Neutrophil (primary cell): ENCODE data around the gene SMAD3.

ENCODE experiments used
- H3K27ac ChIP-seq: fragments of 200-600 bp; sonication (generic); 2 replicates; pipeline ENCODE4 v1.5.1; 2016; ENCODE audit warnings: mild to moderate bottlenecking, moderate library complexity
- H3K27me3 ChIP-seq: fragments of 200-600 bp; sonication (generic); 2 replicates; pipeline ENCODE4 v1.6.0; 2016; ENCODE audit warnings: mild to moderate bottlenecking
- H3K36me3 ChIP-seq: fragments of 200-600 bp; sonication (generic); 2 replicates; pipeline ENCODE4 v1.5.1; 2017
- H3K4me1 ChIP-seq, 2 experiments: fragments of 200-600 bp in 1 of 2; sonication (generic) in 1 of 2; 1 replicate in 1 of 2; 2 replicates in 1 of 2; pipeline versions ENCODE4 v1.5.1 to v1.6.1; 2013 to 2016; ENCODE audit warnings: low read depth in 1 of 2, low read length in 1 of 2, mild to moderate bottlenecking in 1 of 2, moderate library complexity in 1 of 2; ENCODE audit not compliant: control insufficient read depth in 1 of 2, insufficient read depth in 1 of 2
- H3K4me3 ChIP-seq, 2 experiments: fragments of 200-600 bp in 1 of 2; sonication (generic) in 1 of 2; 1 replicate in 1 of 2; 2 replicates in 1 of 2; pipeline ENCODE4 v1.5.1; 2013 to 2016; ENCODE audit warnings: low read depth in 1 of 2, low read length in 1 of 2, mild to moderate bottlenecking in 1 of 2, moderate library complexity in 1 of 2
- H3K9me3 ChIP-seq: fragments of 200-600 bp; sonication (generic); 2 replicates; pipeline ENCODE4 v1.5.1; 2016
- TF ChIP-seq, protein P1 (sequence below): fragments of 200-600 bp; sonication (generic); IDR thresholded peaks from 2 replicates; pipeline ENCODE4 v1.5.1; 2016; ENCODE audit warnings: antibody characterized with exemption

SMAD3 gene

DNA sequence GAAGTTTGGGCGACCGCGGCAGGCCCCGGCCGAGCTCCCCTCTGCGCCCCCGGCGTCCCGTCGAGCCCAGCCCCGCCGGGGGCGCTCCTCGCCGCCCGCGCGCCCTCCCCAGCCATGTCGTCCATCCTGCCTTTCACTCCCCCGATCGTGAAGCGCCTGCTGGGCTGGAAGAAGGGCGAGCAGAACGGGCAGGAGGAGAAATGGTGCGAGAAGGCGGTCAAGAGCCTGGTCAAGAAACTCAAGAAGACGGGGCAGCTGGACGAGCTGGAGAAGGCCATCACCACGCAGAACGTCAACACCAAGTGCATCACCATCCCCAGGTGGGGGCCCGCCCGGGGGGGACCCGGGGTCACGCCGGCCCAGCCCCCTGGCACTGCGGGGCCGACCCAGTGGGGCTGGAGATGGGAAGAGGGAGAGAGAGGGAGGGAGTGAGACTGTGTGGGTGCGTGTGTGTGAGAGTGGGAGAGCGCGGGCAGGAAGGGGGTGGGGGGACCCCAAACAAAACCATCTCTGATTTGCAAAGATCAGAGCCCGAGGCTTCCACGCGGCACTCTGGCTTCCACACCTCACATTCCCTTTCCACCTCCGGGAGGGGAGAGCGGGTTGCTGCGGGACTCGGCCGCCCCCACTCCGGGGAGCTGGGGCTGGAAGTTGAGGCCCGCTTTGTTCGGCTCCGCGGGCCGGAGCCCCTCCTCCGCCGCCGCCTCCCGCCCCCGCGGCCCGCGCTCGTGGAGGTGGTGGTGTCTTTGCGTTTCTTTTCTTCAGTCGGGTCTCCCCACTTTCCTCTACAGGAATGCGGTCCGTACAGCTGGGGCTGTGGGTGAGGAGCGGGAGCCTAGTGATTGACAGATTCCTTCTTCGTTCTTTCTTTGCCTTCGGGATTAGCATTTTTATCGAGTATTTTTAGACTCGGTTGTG, 898 bp downstream of the SMAD3 start:
- H3K36me3 ChIP-seq = no peaks in the 10 kb centered on the region
- peak overlapping the region; percentile 63 to 71 for H3K4me3 ChIP-seq
- TF ChIP-seq, protein P1, sequence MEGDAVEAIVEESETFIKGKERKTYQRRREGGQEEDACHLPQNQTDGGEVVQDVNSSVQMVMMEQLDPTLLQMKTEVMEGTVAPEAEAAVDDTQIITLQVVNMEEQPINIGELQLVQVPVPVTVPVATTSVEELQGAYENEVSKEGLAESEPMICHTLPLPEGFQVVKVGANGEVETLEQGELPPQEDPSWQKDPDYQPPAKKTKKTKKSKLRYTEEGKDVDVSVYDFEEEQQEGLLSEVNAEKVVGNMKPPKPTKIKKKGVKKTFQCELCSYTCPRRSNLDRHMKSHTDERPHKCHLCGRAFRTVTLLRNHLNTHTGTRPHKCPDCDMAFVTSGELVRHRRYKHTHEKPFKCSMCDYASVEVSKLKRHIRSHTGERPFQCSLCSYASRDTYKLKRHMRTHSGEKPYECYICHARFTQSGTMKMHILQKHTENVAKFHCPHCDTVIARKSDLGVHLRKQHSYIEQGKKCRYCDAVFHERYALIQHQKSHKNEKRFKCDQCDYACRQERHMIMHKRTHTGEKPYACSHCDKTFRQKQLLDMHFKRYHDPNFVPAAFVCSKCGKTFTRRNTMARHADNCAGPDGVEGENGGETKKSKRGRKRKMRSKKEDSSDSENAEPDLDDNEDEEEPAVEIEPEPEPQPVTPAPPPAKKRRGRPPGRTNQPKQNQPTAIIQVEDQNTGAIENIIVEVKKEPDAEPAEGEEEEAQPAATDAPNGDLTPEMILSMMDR = no peak
- no peaks in the 10 kb centered on the region for H3K9me3 ChIP-seq
- peaks cover 38% of the 10 kb centered on the region for H3K27me3 ChIP-seq
- no peak overlapping the region for H3K27ac ChIP-seq
- peaks cover 32 to 34% of the 10 kb centered on the region in 2 experiments for H3K4me1 ChIP-seq

DNA sequence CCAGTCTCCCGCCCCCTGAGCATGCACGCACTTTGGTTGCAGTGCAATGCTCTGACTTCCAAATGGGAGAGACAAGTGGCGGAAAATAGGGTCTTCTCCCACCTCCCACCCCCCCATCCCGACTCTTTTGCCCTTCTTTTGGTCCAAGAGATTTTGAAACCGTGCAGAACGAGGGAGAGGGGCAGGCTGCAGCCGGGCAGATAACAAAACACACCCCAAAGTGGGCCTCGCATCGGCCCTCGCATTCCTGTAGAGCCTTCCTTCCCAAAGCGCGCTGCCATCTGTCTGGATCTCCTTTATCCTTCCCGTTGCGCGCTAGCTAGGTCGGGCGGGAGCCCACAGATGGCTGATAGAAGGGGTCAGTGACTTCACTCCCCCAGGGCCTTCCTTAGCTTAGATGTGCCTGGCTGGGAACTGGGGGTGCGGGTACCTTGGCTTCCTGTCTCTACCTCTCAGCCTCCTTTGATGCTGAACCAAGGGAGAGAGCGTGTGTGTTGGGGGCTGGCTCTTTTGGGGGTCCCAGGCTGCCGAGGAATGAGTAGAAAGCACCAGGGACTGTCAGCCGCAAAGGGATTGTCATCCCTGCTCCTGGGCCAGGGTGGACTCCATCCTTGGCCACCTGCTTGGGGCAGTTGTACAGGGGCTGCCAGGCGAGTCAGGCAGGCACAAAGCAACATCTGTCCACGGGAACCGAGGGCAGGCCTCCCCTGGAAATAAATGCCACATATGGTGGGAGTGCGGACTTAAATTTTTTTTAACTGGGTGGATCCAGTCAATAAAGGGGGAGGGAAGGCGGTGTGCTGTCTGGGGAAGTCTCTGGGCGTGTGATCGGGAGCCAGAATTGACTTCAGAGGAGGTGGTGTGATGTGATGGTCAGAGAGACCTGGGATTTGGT, 1.8 kb downstream of the SMAD3 start:
- Histone ChIP-seq H3K27ac (no peak overlapping the region), H3K4me1 (peaks cover 32 to 34% of the 10 kb centered on the region in 2 experiments), H3K9me3 (no peaks in the 10 kb centered on the region), H3K36me3 (no peaks in the 10 kb centered on the region), H3K4me3 (peak overlapping the region; percentile 63 to 71), H3K27me3 (peaks cover 38% of the 10 kb centered on the region)
- TF ChIP-seq, protein P1 = no peak

DNA sequence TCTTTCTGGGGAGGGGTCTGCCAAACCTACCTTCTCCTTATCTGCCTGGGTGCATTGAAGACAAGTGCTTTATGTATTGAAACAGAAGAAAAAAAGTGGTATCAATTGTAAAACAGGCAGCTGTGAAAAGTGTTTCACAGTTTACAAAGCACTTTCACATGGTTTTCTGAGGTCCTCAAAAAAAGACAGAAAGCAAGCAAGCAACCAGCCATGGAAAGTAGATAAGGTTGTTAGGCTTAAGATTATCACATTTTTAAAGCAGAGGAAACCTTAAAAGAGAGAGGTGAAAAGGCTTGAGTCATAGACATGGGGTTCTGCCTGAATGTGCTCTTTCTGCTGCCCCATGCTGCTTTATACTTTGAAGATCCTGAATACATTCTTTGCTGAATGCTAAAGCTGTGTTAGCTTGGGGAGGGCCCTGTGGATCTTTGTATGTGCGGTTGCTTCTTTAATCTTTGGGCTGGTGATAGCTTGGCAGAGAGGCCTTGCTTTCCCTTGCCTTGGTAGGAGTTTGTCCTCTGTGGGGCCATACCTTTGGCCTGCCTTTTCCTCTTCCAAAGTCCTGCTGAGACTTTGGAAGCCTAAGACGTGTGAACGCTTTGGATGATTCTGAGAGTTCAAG, 2.6 kb downstream of the SMAD3 start:
- Histone ChIP-seq H3K27me3 (peaks cover 38% of the 10 kb centered on the region), H3K27ac (no peak overlapping the region), H3K4me3 (no peak overlapping the region), H3K36me3 (no peaks in the 10 kb centered on the region), H3K9me3 (no peaks in the 10 kb centered on the region), H3K4me1 (peaks cover 32 to 34% of the 10 kb centered on the region in 2 experiments)
- TF ChIP-seq, protein P1 = no peak

- Histone ChIP-seq H3K27me3 (peaks cover 29% of the 10 kb centered on the region), H3K36me3 (no peaks in the 10 kb centered on the region), H3K27ac (no peak overlapping the region), H3K9me3 (no peaks in the 10 kb centered on the region), H3K4me3 (no peak overlapping the region), H3K4me1 (peaks cover 29 to 34% of the 10 kb centered on the region in 2 experiments)
- TF ChIP-seq, protein P1 = no peak
These were observed 3.5 kb downstream of the SMAD3 start for GRCh38 chr15:67068710-67069400.

- TF ChIP-seq, protein P1 = no peak
- Histone ChIP-seq H3K36me3 (no peaks in the 10 kb centered on the region), H3K9me3 (no peaks in the 10 kb centered on the region), H3K4me1 (peaks cover 25 to 34% of the 10 kb centered on the region in 2 experiments), H3K4me3 (no peak overlapping the region), H3K27ac (no peak overlapping the region), H3K27me3 (peaks cover 16% of the 10 kb centered on the region)
These were observed 4.7 kb downstream of the SMAD3 start for GRCh38 chr15:67070150-67070549.
